Stimulated activated CD8-positive, alpha-beta memory T cell treated with anti-CD3 and anti-CD28 coated beads, Interleukin-2, amount 100 ng/mL, for 48 hours (primary cell): ENCODE results near the gene GPRC5A.

Experiments used
- DNase-seq, 2 donors: peaks; one replicate each; pipeline ENCODE4 v3.0.0-alpha.2; 2020; ENCODE audit warnings: low read depth in 2 of 2

Gene GPRC5A

DNA sequence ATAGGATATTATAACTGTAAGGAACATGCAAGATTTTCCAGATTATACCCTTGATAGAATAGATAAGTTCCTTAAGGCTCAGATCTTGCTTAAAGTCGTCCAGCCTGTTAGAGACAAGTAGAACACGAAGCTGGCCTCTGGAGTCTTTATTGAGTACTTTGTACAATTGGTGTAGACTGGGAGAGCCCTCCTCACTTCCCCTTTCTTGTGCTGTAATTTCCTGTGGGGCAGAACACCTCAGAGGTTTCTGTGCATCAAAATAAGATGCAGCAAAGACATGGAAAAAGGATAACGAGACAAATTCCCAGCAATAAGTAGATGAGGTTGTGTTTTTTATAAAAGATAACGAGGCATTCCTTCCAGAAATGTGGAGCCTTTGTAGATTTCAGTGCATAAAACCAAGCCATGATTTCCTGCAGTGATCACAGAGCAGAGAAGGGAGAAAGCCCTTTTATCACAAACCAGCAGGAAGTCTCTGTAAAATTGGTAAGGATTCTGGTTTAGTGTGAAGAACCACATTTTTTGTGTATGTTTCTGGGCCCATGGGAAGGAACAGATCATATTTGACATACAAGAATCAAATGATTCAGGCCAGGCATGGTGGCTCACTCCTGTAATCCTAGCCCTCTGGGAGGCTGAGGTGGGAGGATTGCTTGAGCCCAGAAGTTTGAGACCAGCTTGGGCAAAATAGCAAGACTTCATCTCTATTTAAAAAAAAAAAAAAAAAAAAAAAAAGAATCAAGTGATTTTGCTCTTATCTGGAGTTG is 18.0 kb downstream of the GPRC5A start:
- DNase-seq: no peak

DNA sequence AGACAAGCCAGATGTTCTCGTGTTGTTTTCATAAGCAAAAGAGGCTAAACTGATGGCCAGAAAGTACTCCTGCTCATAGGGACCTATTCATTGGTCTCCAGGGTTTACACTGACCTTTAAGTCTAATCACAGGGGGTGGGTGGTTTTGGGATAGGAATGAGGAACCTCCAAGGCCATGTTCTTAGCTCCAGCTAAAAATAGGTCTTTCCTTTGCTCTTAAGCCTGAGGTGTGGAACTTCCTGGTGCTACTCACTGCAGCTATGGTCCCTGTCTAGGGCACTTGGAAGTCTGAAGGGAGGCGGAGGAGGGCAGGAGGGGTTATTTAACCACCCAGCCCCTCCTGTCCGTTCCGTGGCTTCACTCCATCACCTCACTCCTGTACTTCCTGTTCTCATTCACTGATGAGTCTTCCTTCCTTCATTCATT is 18.6 kb downstream of the GPRC5A start:
- no peak for DNase-seq

DNA sequence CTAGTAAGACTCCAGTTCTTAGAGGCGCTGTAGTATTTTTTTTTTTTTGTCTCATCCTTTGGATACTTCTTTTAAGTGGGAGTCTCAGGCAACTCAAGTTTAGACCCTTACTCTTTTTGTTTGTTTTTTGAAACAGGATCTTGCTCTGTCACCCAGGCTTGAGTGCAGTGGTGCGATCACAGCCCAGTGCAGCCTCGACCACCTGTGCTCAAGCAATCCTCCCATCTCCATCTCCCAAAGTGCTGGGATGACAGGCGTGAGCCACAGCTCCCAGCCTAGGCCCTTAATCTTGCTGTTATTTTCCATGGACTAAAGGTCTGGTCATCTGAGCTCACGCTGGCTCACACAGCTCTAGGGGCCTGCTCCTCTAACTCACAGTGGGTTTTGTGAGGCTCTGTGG is 21.3 kb downstream of the GPRC5A start:
- DNase-seq: no peak

DNA sequence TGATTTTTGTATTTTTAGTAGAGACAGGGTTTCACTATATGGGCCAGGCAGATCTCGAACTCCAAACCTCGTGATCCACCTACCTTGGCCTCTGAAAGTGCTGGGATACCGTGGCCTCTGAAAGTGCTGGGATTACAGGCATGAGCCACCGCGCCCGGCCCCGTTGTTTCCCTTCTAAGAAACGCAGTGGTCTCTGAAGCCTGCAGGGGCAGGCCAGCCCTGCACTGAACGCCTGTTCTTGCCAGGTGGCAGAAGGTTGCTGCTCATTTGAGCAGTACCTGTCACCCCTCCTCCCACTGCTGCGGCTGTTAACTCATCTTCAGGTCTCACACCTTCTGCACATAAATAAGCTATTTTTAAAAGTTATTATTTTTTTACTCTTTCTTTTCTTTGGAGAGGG is 24.3 kb downstream of the GPRC5A start:
- no peak for DNase-seq

DNA sequence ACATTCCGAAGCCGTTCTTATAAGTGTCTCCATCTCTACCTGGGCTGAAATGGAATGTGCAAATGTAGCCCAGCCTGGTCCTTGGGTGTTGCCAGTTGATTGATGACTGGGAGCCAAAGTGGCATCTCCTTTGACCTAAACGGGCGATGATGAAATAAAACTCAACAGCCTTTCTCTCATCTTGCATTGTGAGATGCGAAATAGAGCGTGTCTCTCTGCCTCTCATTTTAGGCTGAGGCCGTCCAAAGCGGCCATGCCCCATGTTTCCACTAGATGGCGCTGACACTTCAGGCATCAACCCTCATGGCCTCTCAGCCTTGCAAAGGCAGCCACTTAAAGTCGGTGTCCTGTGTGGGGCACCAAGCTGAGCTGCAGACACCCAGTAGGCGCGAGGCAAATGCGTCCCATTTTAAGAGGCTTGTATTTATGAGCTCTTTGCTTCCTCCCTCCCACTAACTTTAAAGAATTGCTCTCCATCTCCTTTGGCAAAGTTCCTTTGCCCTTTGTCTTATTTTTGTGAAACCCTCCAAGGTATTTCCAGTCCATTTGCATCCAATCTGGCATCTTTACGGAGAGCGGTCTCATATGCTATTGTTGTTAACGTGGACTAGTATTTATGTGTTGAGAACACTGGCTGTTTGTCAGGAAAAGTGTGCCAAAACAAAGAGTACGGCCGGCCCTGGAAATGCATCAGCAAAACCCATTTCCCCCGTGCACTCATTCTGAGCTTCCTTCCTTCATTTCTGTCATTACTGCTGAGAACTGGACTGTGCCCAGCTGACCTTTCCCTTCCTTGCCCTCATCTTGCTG is 25.0 kb downstream of the GPRC5A start:
- peak; percentile 61 to 74 for DNase-seq

DNA sequence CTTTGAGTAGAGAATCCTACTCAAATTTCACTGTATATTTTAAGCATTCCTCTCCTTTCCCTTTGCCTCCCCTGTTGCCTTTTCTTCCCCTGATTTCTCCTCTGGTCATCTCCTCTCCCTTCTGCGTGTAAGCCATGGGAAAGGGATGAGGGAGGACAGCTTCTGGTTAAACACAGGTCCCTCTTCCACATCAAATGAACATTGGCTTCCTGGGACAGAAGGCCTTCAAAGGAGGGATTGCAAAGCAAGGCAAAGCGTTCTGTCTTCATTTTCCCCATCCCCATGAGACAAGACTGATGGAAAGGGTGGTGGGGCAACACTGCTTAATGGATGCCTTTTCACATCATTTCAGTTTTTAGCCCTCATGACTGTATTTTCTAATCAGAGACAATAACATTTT is 26.2 kb downstream of the GPRC5A start:
- no peak for DNase-seq

DNA sequence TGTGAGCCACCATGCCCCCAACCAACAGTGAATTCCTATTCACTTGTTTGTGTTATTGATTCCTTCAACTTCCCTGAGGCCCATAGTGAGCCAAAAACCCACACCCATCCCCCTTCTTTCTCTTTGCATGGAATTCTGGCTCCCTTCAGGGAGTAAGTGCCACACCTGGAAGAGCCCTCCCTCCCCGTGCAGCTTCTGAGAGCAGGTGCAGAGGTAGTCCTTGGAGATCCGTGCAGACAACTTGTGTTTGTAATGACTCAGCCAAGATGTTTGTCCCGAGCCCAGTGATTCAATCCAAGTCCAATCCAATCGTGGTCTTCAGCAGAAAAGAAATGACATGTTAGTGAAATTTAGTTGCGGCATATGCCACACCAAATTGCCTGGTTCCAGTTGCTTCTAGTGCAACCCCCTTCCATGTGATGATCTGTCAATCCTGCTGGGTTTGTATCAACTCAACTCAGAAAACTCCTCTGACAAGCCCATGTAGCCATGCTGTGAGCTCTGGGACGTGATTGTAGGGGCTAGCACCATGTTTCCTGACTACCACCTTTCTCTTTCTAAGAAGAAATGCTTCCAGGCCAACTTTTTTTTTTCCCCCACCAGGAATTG is 27.5 kb downstream of the GPRC5A start:
- no peak for DNase-seq

DNA sequence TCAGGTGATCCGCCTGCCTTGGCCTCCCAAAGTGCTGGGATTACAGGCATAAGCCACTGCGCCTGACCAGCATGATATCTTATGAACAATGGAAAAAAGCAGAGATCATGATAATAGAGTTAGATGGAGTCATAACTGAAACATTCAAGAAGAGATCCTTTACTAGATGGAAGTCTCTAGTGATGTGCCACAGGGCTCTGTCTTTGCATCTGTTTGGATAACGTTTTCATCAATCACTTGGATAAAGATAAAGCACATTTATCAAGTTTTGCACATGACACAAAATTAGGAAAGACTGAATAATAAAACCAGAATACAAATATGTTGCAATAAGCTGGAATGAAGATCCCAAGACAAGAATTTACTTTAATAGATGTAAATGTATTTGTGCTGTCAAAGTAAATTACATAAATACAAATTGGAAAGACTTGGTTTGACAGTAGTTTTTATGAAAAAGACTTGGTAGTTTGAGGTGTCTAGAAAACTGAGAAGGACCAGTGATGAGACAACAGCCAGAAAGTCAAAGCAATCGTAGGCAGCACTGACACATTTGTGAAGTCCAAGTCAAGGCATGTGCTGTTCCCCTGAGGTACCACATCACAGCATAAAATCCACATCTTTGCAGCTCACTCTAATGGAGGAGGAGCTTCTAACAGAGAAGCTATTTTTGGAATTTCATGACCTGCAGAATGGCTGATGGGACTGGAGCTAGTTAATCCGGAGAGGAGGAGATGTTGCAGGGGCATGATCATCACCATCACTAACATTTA is 28.5 kb downstream of the GPRC5A start:
- no peak for DNase-seq

DNA sequence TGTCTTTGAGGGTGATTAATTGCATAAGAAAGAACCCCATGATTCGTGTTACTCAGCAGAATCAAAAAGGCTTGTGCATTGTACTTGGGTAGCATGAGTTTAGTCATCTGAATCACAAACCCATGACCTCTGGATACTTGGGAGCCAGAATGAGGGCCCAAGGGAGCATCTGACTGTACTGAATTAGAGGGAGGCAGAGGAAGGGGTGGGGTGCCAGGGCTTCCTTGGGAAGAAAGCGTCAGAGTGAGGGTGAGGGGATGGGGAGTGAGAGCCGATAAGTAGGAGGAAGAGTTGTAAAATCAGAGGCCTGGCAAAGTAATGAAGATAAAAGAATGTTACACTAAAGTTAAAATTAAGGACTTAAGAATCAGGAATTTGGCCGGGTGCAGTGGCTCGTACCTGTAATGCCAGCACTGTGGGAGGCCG is 30.8 kb downstream of the GPRC5A start:
- DNase-seq: no peak

DNA sequence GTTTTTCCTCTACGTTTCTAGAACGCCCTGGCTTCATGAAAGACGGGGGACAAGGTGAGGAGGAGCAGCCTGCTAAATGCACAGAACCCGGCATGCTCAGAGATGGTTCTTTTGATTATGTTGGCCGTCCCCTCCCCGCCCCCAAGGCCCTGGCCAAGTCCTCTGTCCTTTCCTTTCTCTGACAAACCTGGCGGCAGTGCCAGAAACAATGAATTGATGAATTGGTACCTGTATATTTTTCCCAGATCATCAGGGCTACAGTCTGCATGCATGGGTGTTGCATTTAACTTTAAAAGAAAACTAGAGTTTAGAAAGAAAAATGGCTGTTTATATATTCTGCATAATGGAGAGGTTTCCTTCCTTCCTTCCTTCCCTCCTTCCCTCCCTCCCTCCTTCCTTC is 31.6 kb downstream of the GPRC5A start:
- no peak for DNase-seq

DNA sequence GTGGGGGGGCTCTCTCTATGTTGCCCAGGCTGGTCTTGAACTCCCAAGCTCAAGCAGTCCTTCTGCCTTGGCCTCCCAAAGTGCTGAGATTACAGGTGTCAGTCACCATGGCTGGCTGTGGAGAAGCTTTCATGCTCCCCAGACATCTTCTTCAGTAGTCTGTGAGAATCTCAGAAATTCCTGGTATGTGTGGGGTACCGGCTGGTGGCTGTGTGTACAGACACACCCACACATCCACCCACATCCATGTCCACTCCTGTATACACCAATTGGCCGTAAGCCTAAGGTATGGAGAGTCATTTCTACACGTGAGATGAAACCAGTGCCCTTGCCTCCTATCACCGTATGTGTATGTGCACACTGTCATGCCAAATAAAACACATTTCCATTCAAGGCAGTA is 32.8 kb downstream of the GPRC5A start:
- DNase-seq: no peak

DNA sequence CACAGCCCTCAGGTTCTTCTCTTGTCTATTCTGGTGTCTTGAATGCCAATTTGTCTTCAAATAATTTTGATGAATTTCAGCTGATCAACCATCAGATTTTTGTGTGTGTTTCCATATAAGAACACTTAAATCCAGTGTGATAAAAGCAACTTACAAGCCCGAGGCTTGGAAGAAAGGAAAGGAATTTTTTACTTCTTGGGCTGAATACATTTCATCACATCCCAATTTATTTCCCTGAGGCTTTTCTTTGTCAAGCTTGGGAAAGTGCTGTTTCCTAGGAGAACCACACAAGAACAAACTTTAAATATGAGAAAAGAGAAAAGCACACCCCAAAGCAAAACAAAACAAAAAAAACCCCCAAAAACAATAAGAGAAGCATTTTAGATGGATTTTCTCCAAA is 34.0 kb downstream of the GPRC5A start:
- DNase-seq: no peak

DNA sequence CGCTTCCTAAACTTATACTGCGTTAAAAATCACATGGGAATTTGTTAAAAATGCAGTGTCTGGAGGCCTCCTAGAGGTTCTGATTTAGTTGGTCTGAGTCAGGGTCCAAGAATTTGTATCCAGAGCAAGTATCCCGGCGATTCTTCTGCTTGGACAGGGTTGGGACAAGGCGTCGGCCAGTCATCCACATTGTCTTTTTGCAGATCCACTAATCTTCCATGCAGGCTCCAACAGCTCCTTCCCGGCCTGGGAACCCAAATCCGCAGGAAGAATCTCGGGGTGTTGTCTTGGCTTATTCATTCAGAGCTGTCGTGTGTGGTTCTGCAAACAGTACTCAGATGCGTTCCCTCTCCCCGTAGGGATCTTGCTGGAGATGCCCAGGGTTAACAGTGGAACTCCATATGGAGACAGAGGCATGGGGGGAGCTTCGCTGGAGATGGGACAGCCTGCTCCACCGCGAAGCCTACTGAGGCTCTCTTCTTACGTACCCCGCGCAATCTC is 35.3 kb downstream of the GPRC5A start:
- DNase-seq: no peak

DNA sequence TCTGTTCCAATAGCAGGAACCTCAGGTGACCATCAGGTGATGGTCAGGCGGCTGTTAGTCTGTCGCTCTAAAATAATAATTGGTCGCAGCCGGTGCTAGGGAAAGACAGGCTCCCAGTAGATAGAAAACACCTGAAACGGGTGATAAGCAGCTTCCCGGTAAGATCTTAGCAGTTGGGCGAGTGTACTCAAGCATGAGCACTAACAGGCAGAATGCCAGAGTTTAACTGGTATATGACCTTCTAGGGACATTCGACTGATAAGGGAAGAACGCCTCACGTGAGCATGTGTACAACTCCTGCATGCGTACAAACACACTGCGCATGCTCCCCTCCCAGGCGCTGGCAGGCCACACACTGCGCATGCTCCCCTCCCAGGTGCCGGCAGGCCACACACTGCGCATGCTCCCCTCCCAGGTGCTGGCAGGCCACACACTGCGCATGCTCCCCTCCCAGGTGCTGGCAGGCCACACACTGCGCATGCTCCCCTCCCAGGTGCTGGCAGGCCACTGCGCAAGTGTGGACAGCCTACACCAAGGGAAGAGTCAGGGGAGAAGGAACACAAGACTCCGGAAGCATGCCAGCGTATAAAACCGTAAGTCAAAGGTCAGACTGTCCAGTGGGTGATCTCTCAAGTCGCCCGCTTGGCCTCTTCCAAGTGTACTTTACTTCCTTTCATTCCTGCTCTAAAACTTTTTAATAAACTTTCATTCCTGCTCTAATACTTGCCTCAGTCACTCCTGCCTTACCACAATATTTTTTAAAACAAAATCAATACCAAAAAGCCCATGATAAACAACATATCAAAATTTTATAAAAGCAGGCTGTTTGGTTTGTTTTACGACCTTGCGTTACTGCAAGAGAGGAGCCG is 36.1 kb downstream of the GPRC5A start:
- DNase-seq: peak; percentile 1 to 13

DNA sequence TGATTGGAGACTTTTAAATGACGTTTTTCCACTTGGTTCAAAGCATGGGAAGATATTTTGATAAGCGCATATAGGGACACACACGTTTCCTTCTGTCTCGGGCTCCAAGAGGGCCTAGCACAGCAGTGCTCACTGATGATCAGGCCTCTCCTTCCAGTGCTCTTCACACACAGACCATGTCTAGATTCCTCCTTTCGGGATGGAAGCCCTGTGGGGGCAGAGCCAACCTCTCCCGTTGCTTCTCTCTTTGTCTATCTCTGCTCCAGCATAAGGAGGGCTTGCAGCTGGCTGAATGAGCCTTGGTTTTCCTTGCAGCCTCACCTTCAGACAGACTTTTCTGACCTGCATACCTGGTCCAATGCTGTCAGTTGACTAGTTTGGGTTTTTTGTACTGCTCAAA is 38.3 kb downstream of the GPRC5A start:
- DNase-seq: no peak

DNA sequence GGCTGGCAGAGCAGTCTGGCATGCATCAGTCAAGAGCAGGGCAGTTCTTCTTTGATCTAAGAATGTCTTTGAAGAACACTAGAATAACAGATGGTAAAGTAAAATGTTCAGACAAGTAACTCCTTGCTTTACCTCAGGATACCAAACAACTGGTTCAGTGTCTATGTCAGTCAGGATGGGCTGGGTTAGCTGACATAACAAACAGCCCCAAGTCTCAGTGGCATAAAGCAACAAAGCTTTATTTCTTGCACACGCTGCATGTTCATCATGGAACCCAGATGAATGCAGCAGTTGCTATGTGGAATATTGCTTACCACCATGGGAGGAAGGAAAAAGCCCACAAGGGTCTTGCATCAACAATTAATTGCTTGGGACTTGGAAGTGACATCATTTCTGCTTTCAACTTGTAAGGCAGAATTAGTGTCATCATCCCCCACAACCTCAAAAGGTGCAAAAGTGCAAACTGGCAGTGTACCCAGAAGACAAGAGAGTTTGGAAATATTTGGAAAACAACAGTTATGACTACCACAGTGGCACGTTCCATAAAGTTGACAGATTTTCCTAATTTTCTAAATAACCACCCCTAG is 39.4 kb downstream of the GPRC5A start:
- DNase-seq: no peak

DNA sequence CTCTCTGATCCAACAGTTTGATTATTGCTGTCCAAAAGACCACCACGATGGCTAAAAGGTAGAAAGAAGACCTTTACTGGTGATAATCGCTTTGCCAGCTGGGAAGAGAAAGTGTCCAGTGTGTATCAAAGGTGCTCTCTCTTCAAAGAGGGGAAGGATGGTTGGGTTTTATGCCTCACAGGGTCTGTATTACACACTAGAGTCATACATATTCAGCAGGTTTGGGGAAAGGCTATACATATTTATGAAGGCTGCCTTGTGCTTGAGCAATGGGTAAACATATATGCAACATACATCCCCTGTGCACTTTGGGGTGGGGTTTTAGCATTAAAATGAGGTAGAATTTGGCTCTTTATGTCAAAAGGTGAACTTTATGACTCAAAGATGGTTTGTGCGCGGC is 42.4 kb downstream of the GPRC5A start:
- no peak for DNase-seq

DNA sequence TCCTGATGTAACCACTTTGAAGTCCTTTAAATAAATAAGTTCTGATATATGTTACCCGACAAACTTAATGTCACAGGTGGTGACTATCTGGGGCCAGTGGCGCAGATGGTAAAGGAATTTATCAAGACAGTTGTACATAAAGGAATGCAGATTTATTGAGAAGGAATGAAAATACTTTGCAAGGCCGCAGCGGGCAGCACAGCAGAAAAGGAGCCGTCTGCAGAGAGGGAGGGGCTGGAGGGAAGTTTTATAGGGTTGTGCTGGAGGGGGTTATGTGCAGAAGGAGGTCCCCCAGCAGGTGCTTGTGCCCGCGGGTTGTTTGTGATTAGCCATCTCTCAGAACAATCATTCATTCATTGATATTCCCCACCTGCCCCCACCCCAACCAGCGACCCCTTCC is 43.2 kb downstream of the GPRC5A start:
- DNase-seq: no peak

DNA sequence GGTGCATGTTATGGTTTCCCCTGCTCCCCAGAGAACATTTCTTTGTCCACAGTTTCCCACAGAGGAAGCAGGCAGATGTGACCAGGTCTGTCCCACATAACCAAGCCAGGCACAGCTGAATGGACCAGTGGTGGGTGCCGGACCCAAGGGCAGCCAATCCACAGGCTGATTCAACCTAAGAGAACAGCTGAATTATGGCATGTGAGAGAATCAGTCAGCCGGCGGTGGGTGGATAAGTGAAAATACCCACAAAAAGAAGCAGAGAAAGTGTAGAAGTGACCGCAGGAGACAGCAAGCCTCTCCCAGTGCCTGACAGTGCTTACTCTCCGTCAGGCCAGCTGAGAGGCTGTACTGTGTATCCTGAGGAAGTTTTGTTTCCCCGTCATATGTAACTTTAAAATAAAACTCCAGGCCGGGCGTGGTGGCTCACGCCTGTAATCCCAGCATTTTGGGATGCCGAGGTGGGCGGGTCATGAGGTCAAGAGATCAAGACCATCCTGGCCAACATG is 45.7 kb downstream of the GPRC5A start:
- no peak for DNase-seq

DNA sequence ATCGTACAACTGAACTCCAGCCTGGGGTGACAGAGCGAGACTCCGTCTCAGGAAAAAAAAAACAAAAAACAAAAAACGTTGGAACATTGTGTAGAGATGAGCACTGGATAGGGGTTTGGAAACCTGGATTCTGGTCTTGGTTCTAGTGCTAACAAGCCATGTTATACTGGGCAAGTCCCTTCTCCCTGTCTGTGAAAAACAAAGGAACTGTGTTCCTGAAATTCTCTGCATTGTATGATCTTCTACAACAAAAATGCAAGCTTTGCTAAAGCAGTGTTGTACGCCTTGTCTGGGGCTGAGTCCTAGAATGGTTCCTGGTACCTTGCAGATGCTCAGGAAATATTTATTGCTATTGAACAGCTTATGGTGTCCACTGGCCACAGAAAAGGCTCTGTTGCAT is 47.2 kb downstream of the GPRC5A start:
- no peak for DNase-seq
